Measurements from ENCODE around the gene DISP1.

DNA sequence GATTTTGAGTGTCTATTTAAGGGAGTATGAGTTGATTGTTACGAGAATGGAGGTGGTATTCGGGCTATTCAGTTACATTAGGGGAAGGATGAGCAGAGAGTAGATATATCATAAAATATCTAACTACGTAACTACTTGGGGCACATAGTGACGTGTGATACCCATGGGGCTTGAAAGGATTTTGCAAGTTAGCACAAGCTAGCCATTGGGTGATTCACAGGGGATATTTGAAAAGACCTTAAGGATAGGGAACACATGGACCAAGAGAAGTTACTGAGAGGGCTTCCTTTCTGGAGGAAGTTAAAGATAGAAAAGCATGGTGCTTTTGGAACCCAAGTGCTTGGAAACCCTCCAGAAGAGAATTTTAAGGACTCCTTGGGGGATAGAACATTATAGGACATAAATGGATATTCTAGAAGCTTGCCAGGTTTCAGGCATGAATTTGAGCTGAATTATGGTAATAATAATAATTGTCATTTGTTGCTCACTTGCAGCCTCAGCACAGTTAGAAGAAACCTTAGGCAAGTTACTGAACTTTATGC is 5.4 kb downstream of the DISP1 start:
- TF ChIP-seq EZH2 (IDR thresholded peaks at IDR 0.05; ENCODE audit: insufficient read depth, poor library complexity, severe bottlenecking) (no peak), EZH2phosphoT487 (IDR thresholded peaks at IDR 0.05; ENCODE audit: insufficient read depth, low read depth) (no peak)

All from GM23248 (cell line).